PC-3 (cell line): ENCODE measurements around the gene SBSN. TPM values are rescaled to one million over a fixed set of nuclear protein-coding genes. Genes with fewer than 3 reads are reported as not detected.

Source experiments
- ATAC-seq: fragments of 200-7000 bp; cut with Tn5 transposase; 2 replicates; pipeline ENCODE4 v1.9.1; 2020; ENCODE audit warnings: mild to moderate bottlenecking, moderate library complexity
- BruUV-seq: library from RNA; stranded (reverse); fragments of 400-500 nt; replicated peaks from 2 replicates; lab custom pipeline; 2021; lab: Mats Ljungman, UMichigan
- CTCF ChIA-PET: fragments of 300-600 bp; sonication (Branson Sonifier 250); formaldehyde crosslinking; loops from one replicate; lab custom pipeline; 2022; ENCODE audit warnings: antibody characterized with exemption; lab: Charles Lee
- POLR2A ChIA-PET: fragments of 300-600 bp; sonication (Branson Sonifier 250); formaldehyde crosslinking; loops from one replicate; lab custom pipeline; 2022; ENCODE audit warnings: antibody characterized with exemption; ENCODE audit not compliant: unreplicated experiment; lab: Charles Lee
- DNase-seq: peaks from one replicate; pipeline ENCODE4 v3.0.0-alpha.2; 2015
- H2AFZ ChIP-seq: fragments of 300-600 bp; sonication (generic); 2 replicates; pipeline ENCODE4 v1.6.0; 2016; ENCODE audit warnings: antibody characterized with exemption, low read length
- H3F3A ChIP-seq: fragments of 300-600 bp; sonication (generic); one replicate; pipeline ENCODE4 v1.6.0; 2017; ENCODE audit warnings: antibody characterized with exemption, low read length, control low read depth, mild to moderate bottlenecking; ENCODE audit not compliant: unreplicated experiment
- H3K27ac ChIP-seq: fragments of 300-600 bp; sonication (generic); 2 replicates; pipeline ENCODE4 v1.5.1; 2016; ENCODE audit warnings: mild to moderate bottlenecking, low read length
- H3K27me3 ChIP-seq: fragments of 300-600 bp; sonication (generic); 2 replicates; pipeline ENCODE4 v1.6.1; 2016; ENCODE audit warnings: low read length, mixed read lengths
- H3K36me3 ChIP-seq: fragments of 300-600 bp; sonication (generic); 2 replicates; pipeline ENCODE4 v1.6.1; 2016; ENCODE audit warnings: low read depth, mixed run types, low read length, mixed read lengths
- H3K4me1 ChIP-seq: fragments of 300-600 bp; sonication (generic); 2 replicates; pipeline ENCODE4 v1.5.1; 2016; ENCODE audit warnings: low read length; ENCODE audit not compliant: insufficient read depth
- H3K4me2 ChIP-seq: fragments of 300-600 bp; sonication (generic); 2 replicates; pipeline ENCODE4 v1.6.0; 2016; ENCODE audit warnings: low read length
- H3K4me3 ChIP-seq: fragments of 300-600 bp; sonication (generic); 2 replicates; pipeline ENCODE4 v1.5.1; 2016; ENCODE audit warnings: mild to moderate bottlenecking, low read length, mixed read lengths
- H3K79me2 ChIP-seq: fragments of 300-600 bp; sonication (generic); 2 replicates; pipeline ENCODE4 v1.6.1; 2017; ENCODE audit warnings: low read length, mixed read lengths
- H3K9ac ChIP-seq: fragments of 300-600 bp; sonication (generic); 2 replicates; pipeline ENCODE4 v1.6.0; 2016; ENCODE audit warnings: mild to moderate bottlenecking, low read length
- H3K9me2 ChIP-seq: fragments of 300-600 bp; sonication (generic); replicated peaks from 2 replicates; pipeline ENCODE4 v1.6.1; 2016; ENCODE audit warnings: mixed run types, low read length, mixed read lengths
- H3K9me3 ChIP-seq: fragments of 300-600 bp; sonication (generic); 2 replicates; pipeline ENCODE4 v1.6.1; 2016; ENCODE audit warnings: low read length, mixed read lengths
- H4K20me1 ChIP-seq: fragments of 300-600 bp; sonication (generic); 2 replicates; pipeline ENCODE4 v1.6.1; 2016; ENCODE audit warnings: low read length, mixed read lengths
- CTCF ChIP-seq: fragments of 300-600 bp; sonication (generic); conservative IDR thresholded peaks from 2 replicates; pipeline ENCODE4 v1.5.1; 2017; ENCODE audit warnings: antibody characterized with exemption, low read depth, mild to moderate bottlenecking, low read length
- EZH2 ChIP-seq: fragments of 300-600 bp; sonication (generic); IDR thresholded peaks from one replicate; pipeline ENCODE4 v1.6.1; 2017; ENCODE audit warnings: antibody characterized with exemption, mild to moderate bottlenecking, low read length; ENCODE audit not compliant: unreplicated experiment
- EZH2phosphoT487 ChIP-seq: fragments of 300-600 bp; sonication (generic); IDR thresholded peaks from 2 replicates; pipeline ENCODE4 v1.6.1; 2018; ENCODE audit warnings: mild to moderate bottlenecking, antibody characterized with exemption, low read length, borderline replicate concordance
- intact Hi-C: fragments of 100-400 bp; cut with micrococcal nuclease; formaldehyde crosslinking; loops from 2 replicates; pipeline ENCODE4 v1.9.0; 2023
- total RNA-seq: library from RNA; depleted of rRNA; stranded (reverse); fragments of >200 nt; gene quantifications from 2 replicates; pipeline ENCODE4 v1.2.3, GENCODE V29; 2014

The SBSN gene
- total RNA-seq, 1 experiment from 2014 or later, result 0.26 TPM

- DNase-seq (peak; percentile 65), ATAC-seq (no peak)
- H3K4me2 ChIP-seq, result no peak overlapping the region
- H4K20me1 ChIP-seq, result no peaks in the 10 kb centered on the region
- H3K9me3 ChIP-seq, result no peaks in the 10 kb centered on the region
- no peaks in the 10 kb centered on the region for H3K27me3 ChIP-seq
- BruUV-seq, result no TSS peak
- H2AFZ ChIP-seq, result no peak overlapping the region
- intact Hi-C loops, result loop anchor here (2.0 to 5.0 kb wide), 2 partner anchors 56 to 168 kb away; partner anchors contain the start of gene KMT2B
- no peak overlapping the region for H3K27ac ChIP-seq
- H3K9me2 ChIP-seq, result no peaks in the 10 kb centered on the region
- POLR2A ChIA-PET, result no interaction called here
- H3K4me1 ChIP-seq, result peaks cover 13% of the 10 kb centered on the region; the same call in 1 of the 2 replicates
- H3K9ac ChIP-seq, result no peak overlapping the region
- no peak overlapping the region for H3K4me3 ChIP-seq
- H3K79me2 ChIP-seq, result peaks cover 33% of the 10 kb centered on the region
- no peak for TF ChIP-seq EZH2phosphoT487
- TF ChIP-seq EZH2, result no peak
- peak; percentile 78 for TF ChIP-seq CTCF
- no peaks in the 10 kb centered on the region for H3K36me3 ChIP-seq
- no peaks in the 10 kb centered on the region for H3F3A ChIP-seq
- CTCF ChIA-PET, result no interaction called here
Observed at GRCh38 chr19:35549174-35549788, 21.2 kb upstream of the SBSN start.

DNA sequence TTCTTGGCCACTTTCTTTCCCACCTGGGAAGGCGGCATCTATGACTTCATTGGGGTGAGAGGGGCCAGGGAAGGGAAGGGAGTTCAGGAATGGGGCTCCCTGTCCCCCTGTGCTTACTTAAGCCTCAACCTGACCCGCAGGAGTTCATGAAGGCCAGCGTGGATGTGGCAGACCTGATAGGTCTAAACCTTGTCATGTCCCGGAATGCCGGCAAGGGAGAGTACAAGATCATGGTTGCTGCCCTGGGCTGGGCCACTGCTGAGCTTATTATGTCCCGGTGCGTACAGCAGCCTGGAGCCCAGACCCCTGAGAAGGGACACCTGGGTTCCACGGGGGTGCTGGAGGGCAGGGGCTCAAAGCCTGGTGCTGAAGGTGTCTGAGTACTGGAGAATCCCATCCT, 18.4 kb upstream of the SBSN start:
- ATAC-seq, result no peak
- Histone ChIP-seq H4K20me1 (no peaks in the 10 kb centered on the region), H3K27me3 (no peaks in the 10 kb centered on the region), H2AFZ (no peak overlapping the region), H3K9me2 (no peaks in the 10 kb centered on the region), H3K4me2 (peak overlapping the region; percentile 90), H3K9ac (peak overlapping the region; percentile 97), H3K4me1 (peaks cover 14% of the 10 kb centered on the region; the same call in 1 of the 2 replicates), H3K36me3 (no peaks in the 10 kb centered on the region), H3K27ac (no peak overlapping the region), H3K9me3 (no peaks in the 10 kb centered on the region), H3K79me2 (peaks cover 40% of the 10 kb centered on the region), H3F3A (no peaks in the 10 kb centered on the region), H3K4me3 (peak overlapping the region; percentile 88)
- CTCF ChIA-PET, result no interaction called here
- POLR2A ChIA-PET, result no interaction called here
- no TSS peak for BruUV-seq
- no peak for DNase-seq
- intact Hi-C loops, result loop anchor here (5.0 kb wide), 1 partner anchor 171 kb away; the partner anchor contains the start of gene KMT2B
- no peak for TF ChIP-seq CTCF
- no peak for TF ChIP-seq EZH2phosphoT487
- no peak for TF ChIP-seq EZH2

- TF ChIP-seq EZH2 (no peak), CTCF (no peak), EZH2phosphoT487 (no peak)
- H3K79me2 ChIP-seq, result peaks cover 40% of the 10 kb centered on the region
Observed at GRCh38 chr19:35545855-35546381, 17.8 kb upstream of the SBSN start.

More at GRCh38 chr19:35545855-35546381, 17.8 kb upstream of the SBSN start:
- intact Hi-C loops, result loop anchor here (2.0 to 5.0 kb wide), 2 partner anchors 27 to 171 kb away; partner anchors contain the start of gene KMT2B
- ChIA-PET POLR2A (no interaction called here), CTCF (no interaction called here)
- Histone ChIP-seq H3K36me3 (no peaks in the 10 kb centered on the region), H4K20me1 (no peaks in the 10 kb centered on the region), H2AFZ (peak overlapping the region; percentile 98), H3F3A (no peaks in the 10 kb centered on the region), H3K9me2 (no peaks in the 10 kb centered on the region), H3K9ac (peak overlapping the region; percentile 97), H3K27ac (peak overlapping the region; percentile 29; the same call in 1 of the 2 replicates), H3K4me3 (peak overlapping the region; percentile 88), H3K9me3 (no peaks in the 10 kb centered on the region), H3K27me3 (no peaks in the 10 kb centered on the region), H3K4me2 (peak overlapping the region; percentile 90), H3K4me1 (peaks cover 14% of the 10 kb centered on the region; the same call in 1 of the 2 replicates)
- peak; percentile 68 for ATAC-seq
- BruUV-seq, result TSS peak; percentile 61
- DNase-seq, result peak; percentile 23
